Bronchial epithelial cell (primary cell): Measurements from ENCODE around the gene HPCAL4. TPM values are rescaled to one million over a fixed set of nuclear protein-coding genes. Genes with fewer than 3 reads are reported as not detected.

Source experiments
- DNase-seq: peaks from one replicate; pipeline ENCODE4 v3.0.0-alpha.2; 2010; ENCODE audit warnings: low read depth
- FAIRE-seq: peaks from 2 replicates; lab custom pipeline; 2011; peaks lifted over from hg19 to GRCh38; lab: Jason Lieb, UNC
- H3K27me3 ChIP-seq: 2 replicates; pipeline ENCODE4 v1.5.1; 2011; ENCODE audit warnings: low read length; ENCODE audit not compliant: control insufficient read depth, insufficient read depth
- H3K36me3 ChIP-seq: 2 replicates; pipeline ENCODE4 v1.5.1; 2011; ENCODE audit warnings: low read length; ENCODE audit not compliant: control insufficient read depth, insufficient read depth
- H3K4me3 ChIP-seq: 2 replicates; pipeline ENCODE4 v1.5.1; 2011; ENCODE audit warnings: mild to moderate bottlenecking, low read depth, low read length, control low read depth
- CTCF ChIP-seq: IDR thresholded peaks from 2 replicates; pipeline ENCODE4 v1.5.1; 2011; ENCODE audit warnings: mild to moderate bottlenecking, moderate library complexity, low read length, control low read depth, inconsistent platforms; ENCODE audit not compliant: insufficient read depth, severe bottlenecking
- total RNA-seq: library from RNA; depleted of rRNA; stranded (reverse); fragments of >200 nt; gene quantifications from 2 replicates; pipeline ENCODE4 v1.2.1, GENCODE V29; 2014

HPCAL4 gene
- total RNA-seq, 1 donor from 2014 or later = under 0.01 TPM

GRCh38 chr1:39670689-39671088 lies 20.5 kb downstream of the HPCAL4 start:
- TF ChIP-seq CTCF = no peak
- Histone ChIP-seq H3K36me3 (no peaks in the 10 kb centered on the region), H3K27me3 (peaks cover 16% of the 10 kb centered on the region), H3K4me3 (no peak overlapping the region)
- DNase-seq (no peak), FAIRE-seq (peak; percentile 32)

GRCh38 chr1:39668894-39669293 lies 22.3 kb downstream of the HPCAL4 start:
- no peak for DNase-seq
- Histone ChIP-seq H3K36me3 (no peaks in the 10 kb centered on the region), H3K4me3 (no peak overlapping the region), H3K27me3 (peaks cover 16% of the 10 kb centered on the region)
- FAIRE-seq = no peak
- no peak for TF ChIP-seq CTCF

- H3K36me3 ChIP-seq = no peaks in the 10 kb centered on the region
- no peak for TF ChIP-seq CTCF
- FAIRE-seq (no peak), DNase-seq (no peak)
- H3K27me3 ChIP-seq = peaks cover 16% of the 10 kb centered on the region
- no peak overlapping the region for H3K4me3 ChIP-seq
These were observed 23.1 kb downstream of the HPCAL4 start for GRCh38 chr1:39668111-39668510.

DNA sequence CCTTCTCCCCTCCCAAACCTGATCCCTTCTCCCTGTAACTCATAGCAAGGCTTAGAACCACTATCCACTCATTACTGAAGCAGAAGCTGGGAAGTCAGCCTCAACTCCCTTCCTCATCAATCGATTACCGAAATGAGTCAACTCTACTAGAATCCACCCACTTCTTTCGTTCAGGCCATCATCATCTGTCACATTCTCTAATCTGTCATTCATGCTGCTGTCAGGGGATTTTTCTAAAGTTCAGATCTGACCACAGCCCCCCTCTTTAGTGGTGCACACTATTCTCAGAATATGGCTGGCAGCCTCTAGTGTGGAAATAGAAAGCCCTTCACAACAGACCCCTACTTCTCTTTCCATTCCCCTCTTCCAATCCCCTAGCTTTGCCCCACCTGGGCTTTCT lies 24.5 kb downstream of the HPCAL4 start:
- FAIRE-seq (no peak), DNase-seq (no peak)
- Histone ChIP-seq H3K27me3 (peaks cover 16% of the 10 kb centered on the region), H3K4me3 (no peak overlapping the region), H3K36me3 (no peaks in the 10 kb centered on the region)
- TF ChIP-seq CTCF = no peak

DNA sequence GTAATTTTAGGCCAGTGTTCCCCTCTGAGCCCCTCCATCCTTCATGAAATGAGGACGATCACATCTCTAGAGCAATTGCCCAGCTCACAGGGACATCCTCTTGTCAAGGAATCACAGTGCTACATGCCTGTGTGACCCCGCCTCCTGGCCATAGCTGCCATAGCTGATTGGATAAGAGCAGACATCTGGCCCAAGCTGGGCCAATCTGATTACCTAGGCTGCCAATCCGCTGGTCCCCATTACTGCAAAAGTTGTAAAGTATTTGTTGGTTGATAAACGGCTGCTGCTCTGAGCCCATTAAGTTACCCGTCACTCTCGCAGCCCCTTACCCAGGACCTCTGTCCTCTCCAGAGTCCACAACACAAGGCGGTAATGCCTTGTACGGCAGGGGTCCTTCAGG lies 27.7 kb downstream of the HPCAL4 start:
- FAIRE-seq = no peak
- no peak for TF ChIP-seq CTCF

DNA sequence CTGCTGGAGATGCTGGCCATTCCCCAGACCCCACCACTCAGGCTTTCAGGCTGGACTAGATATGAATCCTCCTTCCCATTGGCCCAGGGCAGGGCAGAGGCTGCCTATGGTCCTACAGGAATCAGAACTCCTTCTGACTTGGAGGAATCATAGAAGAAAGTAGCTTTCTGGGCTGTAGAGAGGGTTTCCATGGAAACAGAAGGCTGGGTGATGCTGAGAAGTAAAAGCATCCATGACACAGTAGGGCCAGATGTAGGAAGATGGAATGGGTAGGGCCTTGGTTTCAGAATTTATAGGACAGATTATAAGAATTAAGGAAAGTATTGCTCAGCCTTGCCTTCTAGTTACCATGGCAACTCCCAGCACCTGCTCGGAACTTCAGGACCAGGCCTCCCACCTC lies 28.4 kb downstream of the HPCAL4 start:
- Histone ChIP-seq H3K27me3 (peaks cover 4% of the 10 kb centered on the region), H3K4me3 (no peak overlapping the region), H3K36me3 (no peaks in the 10 kb centered on the region)
- DNase-seq = no peak
- TF ChIP-seq CTCF = no peak
- FAIRE-seq = no peak

More for the DNA sequence above, 27.7 kb downstream of the HPCAL4 start:
- Histone ChIP-seq H3K27me3 (peaks cover 4% of the 10 kb centered on the region), H3K4me3 (no peak overlapping the region), H3K36me3 (no peaks in the 10 kb centered on the region)
- no peak for DNase-seq
